Mesenchymal stem cell (in vitro differentiated cells and primary cell): Measurements from ENCODE around the gene TIMP2.
A peak's percentile ranks its signal among the peaks of the same experiment; 100 is the strongest.

Experiments
- DNase-seq: peaks from one replicate; pipeline ENCODE4 v3.0.0-alpha.2; 2013
- H2AFZ ChIP-seq: one replicate; pipeline ENCODE4 v1.6.1; 2013; ENCODE audit warnings: low read depth, mild to moderate bottlenecking, control low read depth, inconsistent platforms, low read length, moderate library complexity
- H2AK5ac ChIP-seq: 2 replicates; pipeline ENCODE4 v1.6.1; 2013; ENCODE audit warnings: low read length, moderate library complexity, mild to moderate bottlenecking, inconsistent platforms; ENCODE audit not compliant: severe bottlenecking
- H2BK120ac ChIP-seq: one replicate; pipeline ENCODE4 v1.6.1; 2013; ENCODE audit warnings: low read depth, mild to moderate bottlenecking, inconsistent platforms, low read length, moderate library complexity
- H2BK12ac ChIP-seq, 2 experiments: one replicate each; pipeline ENCODE4 v1.6.1; 2013; ENCODE audit warnings: inconsistent platforms in 2 of 2, low read length in 2 of 2, mild to moderate bottlenecking in 2 of 2, moderate library complexity in 2 of 2, control low read depth in 1 of 2
- H2BK15ac ChIP-seq: one replicate; pipeline ENCODE4 v1.6.1; 2013; ENCODE audit warnings: mild to moderate bottlenecking, low read depth, inconsistent platforms; ENCODE audit not compliant: poor library complexity, severe bottlenecking
- H2BK5ac ChIP-seq: 2 replicates; pipeline ENCODE4 v1.6.1; 2013; ENCODE audit warnings: low read depth, mild to moderate bottlenecking, low read length, control low read depth, inconsistent platforms; ENCODE audit not compliant: poor library complexity, severe bottlenecking
- H3K14ac ChIP-seq, 2 experiments: one replicate each; pipeline ENCODE4 v1.6.1; 2013; ENCODE audit warnings: inconsistent platforms in 2 of 2, low read length in 2 of 2, control low read depth in 1 of 2, mild to moderate bottlenecking in 1 of 2, moderate library complexity in 1 of 2
- H3K18ac ChIP-seq, 2 experiments: one replicate each; pipeline ENCODE4 v1.6.1; 2013; ENCODE audit warnings: inconsistent platforms in 2 of 2, low read length in 2 of 2, control low read depth in 1 of 2, low read depth in 1 of 2, mild to moderate bottlenecking in 1 of 2
- H3K23ac ChIP-seq, 2 experiments: one replicate each; pipeline ENCODE4 v1.6.1; 2013; ENCODE audit warnings: inconsistent platforms in 2 of 2, low read length in 2 of 2, mild to moderate bottlenecking in 2 of 2, moderate library complexity in 2 of 2, control low read depth in 1 of 2
- H3K27ac ChIP-seq: 2 replicates; pipeline ENCODE4 v1.5.1; 2013; ENCODE audit warnings: mild to moderate bottlenecking, moderate library complexity, low read length, control low read depth, inconsistent platforms; ENCODE audit not compliant: poor library complexity, severe bottlenecking
- H3K27me3 ChIP-seq, 2 experiments: 2 replicates each; pipeline versions ENCODE4 v1.6.1 to v1.7.0; 2013; ENCODE audit warnings: low read length in 2 of 2, mild to moderate bottlenecking in 2 of 2, moderate library complexity in 2 of 2, control low read depth in 1 of 2, inconsistent platforms in 1 of 2; ENCODE audit not compliant: control insufficient read depth in 1 of 2, insufficient read depth in 1 of 2
- H3K36me3 ChIP-seq, 2 experiments: 2 replicates each; pipeline versions ENCODE4 v1.6.1 to v1.7.0; 2013; ENCODE audit warnings: low read length in 2 of 2, control low read depth in 1 of 2, inconsistent platforms in 1 of 2, low read depth in 1 of 2, mild to moderate bottlenecking in 1 of 2; ENCODE audit not compliant: insufficient read depth in 2 of 2, control insufficient read depth in 1 of 2
- H3K4ac ChIP-seq, 2 experiments: one replicate each; pipeline ENCODE4 v1.6.1; 2013; ENCODE audit warnings: inconsistent platforms in 2 of 2, low read length in 2 of 2, mild to moderate bottlenecking in 2 of 2, moderate library complexity in 2 of 2, control low read depth in 1 of 2, low read depth in 1 of 2
- H3K4me1 ChIP-seq: 2 replicates; pipeline ENCODE4 v1.6.1; 2013; ENCODE audit warnings: low read depth, low read length, control low read depth; ENCODE audit not compliant: control insufficient read depth, insufficient read depth
- H3K4me2 ChIP-seq: 2 replicates; pipeline ENCODE4 v1.6.1; 2013; ENCODE audit warnings: low read length, mild to moderate bottlenecking, inconsistent platforms; ENCODE audit not compliant: poor library complexity, severe bottlenecking
- H3K4me3 ChIP-seq, 2 experiments: 2 replicates each; pipeline versions ENCODE4 v1.5.1 to v1.7.0; 2013; ENCODE audit warnings: low read length in 2 of 2, mild to moderate bottlenecking in 2 of 2, control low read depth in 1 of 2, low read depth in 1 of 2; ENCODE audit not compliant: insufficient read depth in 1 of 2
- H3K79me1 ChIP-seq: replicated peaks from 2 replicates; pipeline ENCODE4 v1.6.1; 2013; ENCODE audit warnings: mild to moderate bottlenecking, control low read depth, low read length, inconsistent platforms; ENCODE audit not compliant: poor library complexity, severe bottlenecking
- H3K9ac ChIP-seq: 2 replicates; pipeline ENCODE4 v1.7.0; 2013; ENCODE audit warnings: mild to moderate bottlenecking, low read length, moderate library complexity
- H3K9me3 ChIP-seq: 2 replicates; pipeline ENCODE4 v1.7.0; 2013; ENCODE audit warnings: mild to moderate bottlenecking, low read length; ENCODE audit not compliant: control insufficient read depth
- H4K8ac ChIP-seq: one replicate; pipeline ENCODE4 v1.6.1; 2013; ENCODE audit warnings: inconsistent platforms, mild to moderate bottlenecking, low read length, moderate library complexity
- H4K91ac ChIP-seq: one replicate; pipeline ENCODE4 v1.6.1; 2013; ENCODE audit warnings: mild to moderate bottlenecking, low read length, inconsistent platforms
- WGBS: methylation state at CpG from one replicate; pipeline ENCODE4 v1.1.7; 2013; ENCODE audit warnings: mixed read lengths; 5-methylcytosine and 5-hydroxymethylcytosine counted together

TIMP2 gene

DNA sequence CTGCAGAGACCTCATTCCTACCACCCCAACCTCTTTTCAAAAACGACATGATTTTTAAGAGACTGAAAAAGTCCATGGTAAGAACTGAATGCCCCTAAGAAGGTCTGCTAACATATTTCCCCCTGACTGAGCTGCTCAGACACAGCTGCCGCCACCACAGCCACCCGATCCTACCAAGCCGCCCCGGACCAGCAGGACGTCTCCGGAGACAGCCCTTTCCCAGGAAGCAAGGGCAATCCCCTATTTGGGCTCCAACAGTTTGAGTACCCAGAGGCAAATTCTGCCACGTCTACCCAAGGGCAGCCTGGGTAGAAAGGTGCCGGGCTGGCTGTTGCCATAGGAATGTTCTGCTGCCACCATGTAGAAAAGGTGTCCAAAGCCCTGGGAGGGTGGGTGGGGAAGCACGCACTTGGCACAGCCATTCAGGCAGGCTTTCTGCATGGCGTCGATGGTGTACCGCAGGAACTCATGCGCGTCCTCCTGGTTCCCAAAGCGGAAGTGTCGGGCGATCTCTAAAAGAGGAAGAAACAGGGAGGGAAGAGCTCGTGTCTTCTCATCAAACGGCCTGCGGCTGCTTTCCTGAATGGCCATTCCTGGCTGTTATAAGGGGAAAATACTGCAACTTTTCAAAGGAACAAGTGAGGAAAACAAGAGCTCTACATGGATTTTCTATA lies 98.2 kb downstream of the TIMP2 start:
- H3K4ac ChIP-seq: no peak overlapping the region
- peak overlapping the region; percentile 69 for H2AK5ac ChIP-seq
- H2BK15ac ChIP-seq: no peak overlapping the region
- no peak overlapping the region for H2BK12ac ChIP-seq
- no peak overlapping the region for H3K9ac ChIP-seq
- no peak overlapping the region for H3K18ac ChIP-seq
- no peaks in the 10 kb centered on the region for H3K9me3 ChIP-seq
- H4K8ac ChIP-seq: no peak overlapping the region
- peaks cover 58 to 92% of the 10 kb centered on the region in 2 experiments for H3K36me3 ChIP-seq
- peak overlapping the region; percentile 71 for H3K27ac ChIP-seq
- no peak overlapping the region for H2BK5ac ChIP-seq
- no peak overlapping the region for H3K4me3 ChIP-seq
- peaks cover 40% of the 10 kb centered on the region for H3K79me1 ChIP-seq
- no peak overlapping the region for H3K14ac ChIP-seq
- DNase-seq: no peak
- 96% methylated on average over 18 of the region's 21 CpGs for WGBS
- H3K4me2 ChIP-seq: no peak overlapping the region
- H4K91ac ChIP-seq: no peak overlapping the region
- H3K23ac ChIP-seq: no peak overlapping the region
- H3K4me1 ChIP-seq: peaks cover 27% of the 10 kb centered on the region
- no peaks in the 10 kb centered on the region for H3K27me3 ChIP-seq
- no peak overlapping the region for H2BK120ac ChIP-seq
- H2AFZ ChIP-seq: no peak overlapping the region

GRCh38 chr17:78826421-78826820 lies 98.8 kb downstream of the TIMP2 start:
- Histone ChIP-seq H3K79me1 (peaks cover 44% of the 10 kb centered on the region), H3K9me3 (no peaks in the 10 kb centered on the region), H3K9ac (no peak overlapping the region), H2BK15ac (no peak overlapping the region), H3K4me2 (no peak overlapping the region), H3K4ac (no peak overlapping the region), H2BK5ac (no peak overlapping the region), H4K8ac (no peak overlapping the region), H3K23ac (no peak overlapping the region), H3K27ac (peak overlapping the region; percentile 71), H3K27me3 (no peaks in the 10 kb centered on the region), H2AFZ (no peak overlapping the region), H3K36me3 (peaks cover 60 to 91% of the 10 kb centered on the region in 2 experiments), H2BK12ac (no peak overlapping the region), H3K14ac (no peak overlapping the region), H2AK5ac (no peak overlapping the region), H4K91ac (no peak overlapping the region), H3K4me1 (peaks cover 29% of the 10 kb centered on the region), H3K4me3 (no peak overlapping the region), H3K18ac (no peak overlapping the region), H2BK120ac (no peak overlapping the region)
- WGBS: 96% methylated on average over 5 of the region's 5 CpGs
- peak; percentile 31 for DNase-seq

- Histone ChIP-seq H3K4me3 (no peak overlapping the region), H2BK12ac (no peak overlapping the region), H3K79me1 (peaks cover 47% of the 10 kb centered on the region), H3K14ac (no peak overlapping the region), H3K4ac (no peak overlapping the region), H2BK5ac (no peak overlapping the region), H2BK15ac (no peak overlapping the region), H2BK120ac (no peak overlapping the region), H3K23ac (no peak overlapping the region), H4K8ac (no peak overlapping the region), H4K91ac (no peak overlapping the region), H3K4me2 (no peak overlapping the region), H3K36me3 (peaks cover 63 to 91% of the 10 kb centered on the region in 2 experiments), H3K9me3 (no peaks in the 10 kb centered on the region), H2AK5ac (peak overlapping the region; percentile 14), H3K27me3 (no peaks in the 10 kb centered on the region), H3K27ac (no peak overlapping the region), H3K4me1 (peaks cover 29% of the 10 kb centered on the region), H3K9ac (no peak overlapping the region), H2AFZ (no peak overlapping the region), H3K18ac (no peak overlapping the region)
- 99% methylated on average over 6 of the region's 6 CpGs for WGBS
- DNase-seq: no peak
Measured at GRCh38 chr17:78825696-78826095, 99.5 kb downstream of the TIMP2 start.

- Histone ChIP-seq H2AFZ (no peak overlapping the region), H4K8ac (no peak overlapping the region), H2BK5ac (no peak overlapping the region), H3K14ac (no peak overlapping the region), H3K9ac (no peak overlapping the region), H2BK12ac (no peak overlapping the region), H3K36me3 (peaks cover 72 to 91% of the 10 kb centered on the region in 2 experiments), H3K4me3 (no peak overlapping the region), H3K27ac (no peak overlapping the region), H2BK120ac (no peak overlapping the region), H4K91ac (no peak overlapping the region), H2BK15ac (no peak overlapping the region), H3K23ac (no peak overlapping the region), H2AK5ac (no peak overlapping the region), H3K18ac (no peak overlapping the region), H3K4ac (no peak overlapping the region), H3K9me3 (no peaks in the 10 kb centered on the region), H3K4me2 (no peak overlapping the region), H3K27me3 (no peaks in the 10 kb centered on the region), H3K4me1 (peaks cover 29% of the 10 kb centered on the region), H3K79me1 (peaks cover 46% of the 10 kb centered on the region)
- no peak for DNase-seq
- WGBS: 98% methylated on average over 5 of the region's 7 CpGs
Measured at GRCh38 chr17:78824240-78824639, 100.9 kb downstream of the TIMP2 start.
